Right atrium auricular region (tissue), 2 donors: ENCODE results near the gene OR1S2. TPM values are rescaled to one million over a fixed set of nuclear protein-coding genes. Genes with fewer than 3 reads are reported as not detected.

Experiments used
- DNase-seq: peaks from one replicate; pipeline ENCODE4 v3.0.0-alpha.2; 2019; ENCODE audit warnings: low spot score
- H3K27ac ChIP-seq, 2 donors: fragments of 200-600 bp; sonication (generic); 1 replicate in 1 of 2; 2 replicates in 1 of 2; pipeline ENCODE4 v1.5.1; 2016 to 2019
- H3K27me3 ChIP-seq, 2 donors: fragments of 200-600 bp; sonication (generic); one replicate each; pipeline versions ENCODE4 v1.5.1 to v1.6.0; 2017 to 2019
- H3K36me3 ChIP-seq: fragments of 200-600 bp; sonication (generic); one replicate; pipeline ENCODE4 v1.5.1; 2016
- H3K4me1 ChIP-seq, 2 donors: fragments of 200-600 bp; sonication (generic); one replicate each; pipeline versions ENCODE4 v1.5.1 to v1.6.0; 2017 to 2019
- H3K4me3 ChIP-seq, 2 donors: fragments of 200-600 bp; sonication (generic); 1 replicate in 1 of 2; 2 replicates in 1 of 2; pipeline ENCODE4 v1.5.1; 2017 to 2019; ENCODE audit warnings: mild to moderate bottlenecking in 1 of 2, moderate library complexity in 1 of 2
- H3K9me3 ChIP-seq, 2 donors: fragments of 200-600 bp; sonication (generic); one replicate each; pipeline ENCODE4 v1.5.1; 2019
- CTCF ChIP-seq, 2 donors: fragments of 200-600 bp; sonication (generic); IDR thresholded peaks; one replicate each; pipeline ENCODE4 v1.5.1; 2019; ENCODE audit warnings: antibody characterized with exemption in 2 of 2
- total RNA-seq, 2 donors: library from RNA; depleted of rRNA; stranded (reverse); fragments of >200 nt; gene quantifications; one replicate each; pipeline ENCODE4 v1.1.0, GENCODE V29; 2016

Gene OR1S2
- total RNA-seq, 2 donors from 2014 or later: not detected

GRCh38 chr11:58199271-58199670, 4.7 kb downstream of the OR1S2 start:
- peaks cover 0 to 11% of the 10 kb centered on the region in 2 donors for H3K9me3 ChIP-seq

DNA sequence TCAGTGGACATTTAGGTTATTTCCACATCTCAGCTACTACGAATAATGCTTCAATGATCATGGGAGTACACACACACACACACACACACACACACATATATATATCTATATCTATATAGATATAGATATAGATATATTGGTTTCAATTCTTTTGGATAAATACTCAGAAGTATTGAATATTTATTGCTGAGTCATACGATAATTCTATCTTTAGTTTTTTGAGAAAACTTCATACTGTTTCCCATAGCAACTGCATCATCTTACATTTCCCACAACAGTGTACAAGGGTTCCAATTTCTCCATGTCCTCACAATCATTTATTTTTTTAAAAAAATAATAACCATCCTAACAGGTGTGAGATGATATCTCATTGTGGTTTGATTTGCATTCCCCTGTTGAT, 8.0 kb downstream of the OR1S2 start:
- Histone ChIP-seq H3K27ac (no peak overlapping the region), H3K27me3 (no peaks in the 10 kb centered on the region)

More at GRCh38 chr11:58199271-58199670, 4.7 kb downstream of the OR1S2 start:
- no peaks in the 10 kb centered on the region for H3K4me1 ChIP-seq
- TF ChIP-seq CTCF (IDR thresholded peaks at IDR 0.05): no peak
- H3K36me3 ChIP-seq: no peaks in the 10 kb centered on the region
- no peaks in the 10 kb centered on the region for H3K27me3 ChIP-seq
- no peak for DNase-seq
- no peak overlapping the region for H3K27ac ChIP-seq
- no peak overlapping the region for H3K4me3 ChIP-seq

GRCh38 chr11:58193391-58193790, 10.6 kb downstream of the OR1S2 start:
- H3K4me3 ChIP-seq: no peak overlapping the region
- no peaks in the 10 kb centered on the region for H3K27me3 ChIP-seq
- no peak overlapping the region for H3K27ac ChIP-seq
- H3K9me3 ChIP-seq: peaks cover 0 to 11% of the 10 kb centered on the region in 2 donors
- no peaks in the 10 kb centered on the region for H3K36me3 ChIP-seq
- H3K4me1 ChIP-seq: no peaks in the 10 kb centered on the region
- no peak for TF ChIP-seq CTCF (IDR thresholded peaks at IDR 0.05)
- DNase-seq: no peak

More for the DNA sequence above, 8.0 kb downstream of the OR1S2 start:
- H3K4me3 ChIP-seq: no peak overlapping the region
- H3K4me1 ChIP-seq: no peaks in the 10 kb centered on the region
- no peaks in the 10 kb centered on the region for H3K36me3 ChIP-seq
- TF ChIP-seq CTCF (IDR thresholded peaks at IDR 0.05): no peak
- DNase-seq: no peak
- H3K9me3 ChIP-seq: peaks cover 0 to 11% of the 10 kb centered on the region in 2 donors

DNA sequence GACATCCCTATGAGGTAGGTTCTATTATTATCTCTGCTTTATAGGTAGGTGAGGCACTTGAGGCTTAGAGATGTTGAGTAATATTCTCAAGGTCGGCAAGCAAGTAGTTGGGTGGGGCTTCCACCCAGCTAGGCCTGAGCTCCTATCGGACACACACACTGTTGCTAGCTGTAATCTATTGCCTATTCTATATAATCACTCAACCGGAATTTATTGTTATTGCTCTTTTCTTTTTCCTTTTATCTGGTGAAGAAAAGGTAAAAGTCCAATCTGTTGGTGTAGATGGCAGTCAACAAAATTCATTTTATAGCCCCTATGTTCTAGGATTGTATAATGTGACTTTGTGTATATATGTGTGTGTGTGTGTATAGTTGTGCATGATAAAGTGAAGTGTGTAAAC, 11.7 kb downstream of the OR1S2 start:
- no peaks in the 10 kb centered on the region for H3K4me1 ChIP-seq
- no peak overlapping the region for H3K27ac ChIP-seq
- H3K9me3 ChIP-seq: peaks cover 0 to 2% of the 10 kb centered on the region in 2 donors
- H3K36me3 ChIP-seq: no peaks in the 10 kb centered on the region
- TF ChIP-seq CTCF (IDR thresholded peaks at IDR 0.05): no peak
- H3K27me3 ChIP-seq: no peaks in the 10 kb centered on the region
- no peak for DNase-seq
- no peak overlapping the region for H3K4me3 ChIP-seq

- no peak for TF ChIP-seq CTCF (IDR thresholded peaks at IDR 0.05)
- Histone ChIP-seq H3K4me3 (no peak within 1 kb of the TSS), H3K36me3 (no peaks in the 10 kb centered on the region), H3K27ac (no peak within 1 kb of the TSS), H3K27me3 (no peaks in the 10 kb centered on the region), H3K4me1 (no peaks in the 10 kb centered on the region), H3K9me3 (no peaks in the 10 kb centered on the region)
- DNase-seq: no peak
Measured at GRCh38 chr11:58188770-58189169, 15.2 kb downstream of the OR1S2 start, which contains the start of gene OR9Q2. Gene OR9Q2 (plus strand): TSS chr11:58189070. CDS start chr11:58190491, 1,421 bp downstream.

DNA sequence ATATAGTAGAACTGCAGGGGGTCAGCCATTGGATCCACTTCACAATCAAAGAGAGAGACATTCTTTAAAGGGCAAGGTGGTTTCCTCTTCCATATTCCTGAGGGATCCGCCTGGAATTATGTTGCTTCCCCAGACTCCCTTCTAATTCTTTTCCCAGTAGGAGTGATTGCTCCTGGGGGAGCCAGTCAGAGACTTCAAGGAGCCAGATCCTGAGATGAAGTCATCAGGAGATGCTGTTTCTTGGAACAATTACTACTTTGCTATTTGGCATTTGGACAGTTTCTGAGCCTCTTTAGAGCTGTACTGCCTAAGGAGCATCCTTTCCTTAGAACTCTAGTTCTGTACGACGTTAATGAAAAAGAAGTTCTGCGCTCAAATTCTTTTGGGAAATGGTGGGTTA, 17.0 kb downstream of the OR1S2 start:
- Histone ChIP-seq H3K9me3 (no peaks in the 10 kb centered on the region), H3K4me3 (no peak overlapping the region), H3K27me3 (no peaks in the 10 kb centered on the region), H3K27ac (no peak overlapping the region), H3K4me1 (no peaks in the 10 kb centered on the region), H3K36me3 (no peaks in the 10 kb centered on the region)
- no peak for DNase-seq
- no peak for TF ChIP-seq CTCF (IDR thresholded peaks at IDR 0.05)
